Activated T-helper 1 cell treated with anti-CD3 and anti-CD28 coated beads, Interleukin-12 subunit alpha, Interleukin-12 subunit beta, Interleukin-2, Interleukin-4 antibody, amounts not matched to agents 30 ng/mL and 10 ng/mL and 1 ng/mL, durations not matched to agents 14 hours and 24 hours and 36 hours (primary cell): ENCODE data around the gene TFPI. TPM values are rescaled to one million over a fixed set of nuclear protein-coding genes. Genes with fewer than 3 reads are reported as not detected.
"Not testable (repeated sequence)": the region's sequence is repeated elsewhere in the genome, so short reads cannot be mapped to it uniquely, and the experiment has no call there.

Experiments
- DNase-seq: peaks from one replicate; pipeline ENCODE4 v3.0.0; 2021; ENCODE audit warnings: low spot score
- H3K27ac Mint-ChIP-seq: one replicate; pipeline ENCODE4 v1.8.0; 2021; ENCODE audit warnings: mild to moderate bottlenecking, mixed read lengths
- H3K27me3 Mint-ChIP-seq: one replicate; pipeline ENCODE4 v1.8.0; 2022; ENCODE audit warnings: mild to moderate bottlenecking, moderate library complexity, mixed read lengths; ENCODE audit not compliant: insufficient read depth
- H3K36me3 Mint-ChIP-seq: one replicate; pipeline ENCODE4 v1.8.0; 2021; ENCODE audit warnings: low read depth, mixed read lengths
- H3K4me1 Mint-ChIP-seq: one replicate; pipeline ENCODE4 v1.8.0; 2021; ENCODE audit warnings: low read depth, mixed read lengths
- H3K4me3 Mint-ChIP-seq: one replicate; pipeline ENCODE4 v1.8.0; 2021; ENCODE audit warnings: mild to moderate bottlenecking, moderate library complexity, mixed read lengths
- H3K9me3 Mint-ChIP-seq: one replicate; pipeline ENCODE4 v1.8.0; 2021; ENCODE audit warnings: mixed read lengths
- intact Hi-C: fragments of 100-400 bp; cut with micrococcal nuclease; formaldehyde crosslinking; loops from one replicate; pipeline ENCODE4 v1.15.1; 2024
- total RNA-seq: library from RNA; stranded (reverse); gene quantifications from 2 replicates; pipeline ENCODE4 v1.2.3, GENCODE V29; 2022

TFPI gene
- total RNA-seq, 1 donor from 2014 or later: 0.60 TPM

DNA sequence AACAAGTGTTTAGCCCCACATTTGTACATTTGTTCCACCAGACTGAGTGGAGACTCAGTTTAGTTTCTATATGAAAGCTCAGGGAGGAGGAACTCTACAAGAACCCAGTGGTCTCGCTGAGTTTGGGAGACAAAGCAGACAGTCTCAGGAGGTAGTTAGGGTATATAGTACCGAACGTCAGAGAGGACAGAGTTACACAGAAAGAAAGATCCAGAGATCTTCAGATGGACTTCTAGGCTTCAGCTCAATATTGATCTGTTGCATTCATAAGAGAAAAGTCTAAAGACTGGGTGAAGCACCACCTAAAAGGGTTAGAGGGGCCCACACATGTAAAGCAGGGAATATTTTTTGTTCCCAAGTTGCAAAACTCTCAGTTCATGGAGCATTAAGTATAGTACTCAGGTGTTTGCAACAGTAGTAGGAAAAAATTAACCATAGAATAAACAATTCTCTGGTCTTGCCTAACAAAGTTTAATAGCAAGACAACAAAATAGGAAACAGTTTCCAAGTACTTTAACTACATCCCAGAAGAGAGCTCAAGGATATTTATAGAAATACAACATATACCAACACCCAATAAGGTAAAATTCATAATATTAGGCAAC lies 4.2 kb downstream of the TFPI start:
- intact Hi-C loops: no loop called here
- Mint-ChIP-seq H3K4me1 (peaks cover 13% of the 10 kb centered on the region), H3K36me3 (no peaks in the 10 kb centered on the region), H3K4me3 (no peak overlapping the region), H3K27me3 (peaks cover 17% of the 10 kb centered on the region), H3K9me3 (no peaks in the 10 kb centered on the region), H3K27ac (no peak overlapping the region)
- DNase-seq: no peak

DNA sequence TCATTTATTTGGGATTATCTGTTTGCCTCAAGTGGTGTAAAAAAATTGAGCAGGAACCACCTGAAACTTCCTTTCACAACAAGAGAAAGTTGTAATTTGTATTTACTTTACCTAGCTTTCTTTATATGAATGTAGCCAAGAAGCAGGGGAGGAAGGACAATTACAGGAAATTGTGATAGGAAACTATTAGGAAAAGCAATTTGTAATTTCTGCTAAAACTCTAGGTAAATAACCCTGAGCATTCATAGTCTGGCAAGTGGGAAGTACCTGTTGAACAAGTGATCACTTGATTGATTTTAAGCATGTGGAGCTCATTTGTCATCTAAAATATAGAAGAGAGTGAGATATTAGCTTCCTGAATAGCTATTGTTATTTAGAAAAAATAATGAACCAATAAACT lies 5.0 kb downstream of the TFPI start:
- H3K27me3 Mint-ChIP-seq: peaks cover 14% of the 10 kb centered on the region
- no peak overlapping the region for H3K27ac Mint-ChIP-seq
- no peak for DNase-seq
- H3K4me1 Mint-ChIP-seq: peaks cover 10% of the 10 kb centered on the region
- no peaks in the 10 kb centered on the region for H3K9me3 Mint-ChIP-seq
- no peak overlapping the region for H3K4me3 Mint-ChIP-seq
- no peaks in the 10 kb centered on the region for H3K36me3 Mint-ChIP-seq
- intact Hi-C loops: no loop called here

DNA sequence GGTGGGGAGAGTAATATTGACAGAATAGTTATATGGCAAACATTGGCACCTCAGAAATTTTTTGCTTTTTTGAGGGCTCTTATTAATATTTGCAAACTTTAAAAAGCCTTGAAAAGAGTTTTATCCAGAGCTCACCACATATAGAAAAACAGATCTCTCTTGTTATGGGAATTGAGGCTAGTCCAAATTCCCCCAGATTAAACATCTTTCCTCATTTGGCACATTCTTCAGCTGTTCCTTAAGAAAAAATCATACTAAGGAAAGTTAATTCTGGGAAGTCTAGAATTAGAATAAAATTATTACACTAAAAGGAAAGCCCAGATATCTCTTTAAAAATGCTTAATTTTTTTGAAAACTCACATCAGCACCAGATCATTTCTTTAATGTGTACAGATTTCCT lies 5.6 kb downstream of the TFPI start:
- Mint-ChIP-seq H3K27ac (no peak overlapping the region), H3K4me3 (no peak overlapping the region), H3K27me3 (peaks cover 10% of the 10 kb centered on the region), H3K36me3 (no peaks in the 10 kb centered on the region), H3K9me3 (no peaks in the 10 kb centered on the region), H3K4me1 (peaks cover 6% of the 10 kb centered on the region)
- intact Hi-C loops: no loop called here
- DNase-seq: no peak

DNA sequence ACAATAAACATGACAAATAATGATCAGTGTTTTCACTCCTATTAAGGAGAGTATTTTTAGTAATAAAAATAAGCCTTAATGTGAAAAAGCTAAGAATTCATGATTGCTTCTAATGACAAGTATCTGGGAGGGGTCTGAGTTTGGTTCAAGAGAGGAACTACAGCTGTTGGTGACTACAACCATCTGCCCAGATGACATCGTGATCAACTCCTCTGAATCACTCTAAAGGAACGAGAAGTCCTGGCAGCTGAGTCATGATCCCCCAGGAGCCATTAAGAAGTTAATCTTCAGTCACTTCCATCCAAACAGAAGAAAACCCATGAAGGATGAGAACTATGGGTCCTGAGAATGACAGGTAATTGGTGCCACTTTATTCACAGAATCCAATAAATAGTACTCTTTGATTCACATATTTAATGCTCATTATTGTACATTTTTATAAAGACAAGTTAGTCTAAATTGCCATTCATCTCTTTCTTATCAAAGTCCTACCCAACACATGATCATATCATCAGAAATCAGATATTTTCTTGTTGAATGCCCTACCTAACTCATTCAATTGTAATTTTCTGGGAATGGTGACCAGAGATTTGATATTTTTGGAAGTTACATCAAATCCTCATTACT lies 6.8 kb downstream of the TFPI start:
- no peaks in the 10 kb centered on the region for H3K36me3 Mint-ChIP-seq
- H3K4me1 Mint-ChIP-seq: no peaks in the 10 kb centered on the region
- no peak overlapping the region for H3K27ac Mint-ChIP-seq
- peaks cover 10% of the 10 kb centered on the region for H3K27me3 Mint-ChIP-seq
- no peak overlapping the region for H3K4me3 Mint-ChIP-seq
- H3K9me3 Mint-ChIP-seq: no peaks in the 10 kb centered on the region
- no peak for DNase-seq
- intact Hi-C loops: no loop called here

DNA sequence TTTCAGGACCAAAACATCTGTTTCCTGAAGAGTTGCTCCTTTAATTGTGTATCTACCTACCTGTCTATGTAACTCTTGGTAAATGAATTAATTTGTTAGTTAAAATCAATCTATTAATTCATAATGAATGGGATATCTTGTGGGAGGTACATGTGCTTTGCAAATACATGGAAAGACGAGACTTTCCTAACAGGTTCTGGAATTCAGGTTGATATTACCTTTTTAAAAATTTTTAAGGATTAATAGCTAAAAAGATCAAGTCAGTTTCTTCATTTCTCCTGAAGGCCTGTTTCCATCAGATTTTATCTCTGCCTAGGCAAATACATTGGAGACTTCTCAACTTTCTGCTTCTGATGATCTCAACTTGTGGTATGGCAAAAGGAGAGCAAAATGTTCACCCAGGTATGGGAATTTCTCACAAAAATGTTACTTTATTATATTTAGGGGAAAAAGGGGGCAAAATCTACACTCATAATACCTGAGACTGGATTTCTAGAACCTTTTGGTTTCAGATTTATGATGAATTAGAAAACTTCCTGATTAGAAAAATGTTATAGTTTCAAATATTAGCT lies 7.4 kb downstream of the TFPI start:
- H3K36me3 Mint-ChIP-seq: no peaks in the 10 kb centered on the region
- peaks cover 10% of the 10 kb centered on the region for H3K27me3 Mint-ChIP-seq
- no peaks in the 10 kb centered on the region for H3K9me3 Mint-ChIP-seq
- H3K4me1 Mint-ChIP-seq: no peaks in the 10 kb centered on the region
- intact Hi-C loops: no loop called here
- no peak for DNase-seq
- no peak overlapping the region for H3K27ac Mint-ChIP-seq
- no peak overlapping the region for H3K4me3 Mint-ChIP-seq

DNA sequence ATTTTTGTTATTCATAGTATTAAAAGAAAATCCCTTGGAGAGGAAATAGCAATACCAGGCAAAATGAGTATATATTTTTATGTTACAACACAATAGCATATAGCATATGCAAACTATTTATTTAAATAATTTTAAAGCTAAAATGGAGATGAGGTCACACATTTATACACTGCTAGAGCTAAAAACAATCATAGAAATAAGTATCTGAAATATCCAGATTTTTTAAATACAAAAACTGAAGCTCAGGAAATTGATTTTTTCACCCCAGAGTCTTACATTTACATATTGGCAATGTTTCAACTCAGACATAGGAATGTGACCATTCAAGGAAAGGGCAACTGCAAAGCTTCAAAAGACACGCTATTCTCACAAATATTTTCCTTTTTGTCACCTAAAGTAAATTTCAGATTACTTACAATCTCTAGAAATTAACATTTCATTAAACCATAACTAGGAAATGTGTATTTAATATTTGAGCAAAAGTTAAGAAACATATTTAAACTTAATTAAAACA lies 8.9 kb downstream of the TFPI start:
- DNase-seq: no peak
- peaks cover 10% of the 10 kb centered on the region for H3K27me3 Mint-ChIP-seq
- no peaks in the 10 kb centered on the region for H3K9me3 Mint-ChIP-seq
- H3K4me3 Mint-ChIP-seq: no peak overlapping the region
- no peak overlapping the region for H3K27ac Mint-ChIP-seq
- intact Hi-C loops: no loop called here
- H3K4me1 Mint-ChIP-seq: no peaks in the 10 kb centered on the region
- H3K36me3 Mint-ChIP-seq: no peaks in the 10 kb centered on the region

DNA sequence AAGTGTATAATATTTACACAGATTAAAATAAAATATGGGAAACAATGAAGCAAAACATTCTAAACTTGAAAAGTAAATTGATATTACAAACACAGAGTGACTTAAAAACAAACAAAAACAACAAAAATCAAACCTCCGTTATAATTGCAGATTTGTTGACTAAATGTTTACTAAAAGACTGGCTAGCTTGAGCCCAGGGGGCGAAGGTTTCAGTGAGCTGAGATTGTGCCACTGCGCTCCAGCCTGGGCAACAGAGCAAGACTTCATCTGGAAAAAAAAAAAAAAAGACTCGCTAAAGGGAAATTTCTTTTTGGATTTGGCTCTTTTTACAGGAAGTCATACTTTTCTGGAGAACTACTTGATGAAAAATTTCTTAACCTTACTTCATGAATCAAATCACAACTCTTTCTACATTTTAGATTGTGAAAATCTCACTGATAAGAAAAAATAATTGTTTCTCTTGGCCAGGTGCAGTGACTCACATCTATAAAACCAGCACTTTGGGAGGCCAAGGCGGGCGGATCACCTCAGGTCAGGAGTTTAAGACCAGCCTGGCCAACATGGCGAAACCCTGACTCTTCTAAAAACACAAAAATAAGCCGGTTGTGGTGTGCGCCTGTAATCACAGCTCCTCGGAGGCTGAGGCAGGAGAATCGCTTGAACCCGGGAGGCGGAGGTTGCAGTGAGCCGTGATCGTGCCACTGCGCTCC lies 9.7 kb downstream of the TFPI start:
- H3K9me3 Mint-ChIP-seq: no peaks in the 10 kb centered on the region
- intact Hi-C loops: no loop called here
- no peaks in the 10 kb centered on the region for H3K36me3 Mint-ChIP-seq
- peaks cover 6% of the 10 kb centered on the region for H3K27me3 Mint-ChIP-seq
- no peak for DNase-seq
- no peaks in the 10 kb centered on the region for H3K4me1 Mint-ChIP-seq
- H3K4me3 Mint-ChIP-seq: no peak overlapping the region
- no peak overlapping the region for H3K27ac Mint-ChIP-seq

DNA sequence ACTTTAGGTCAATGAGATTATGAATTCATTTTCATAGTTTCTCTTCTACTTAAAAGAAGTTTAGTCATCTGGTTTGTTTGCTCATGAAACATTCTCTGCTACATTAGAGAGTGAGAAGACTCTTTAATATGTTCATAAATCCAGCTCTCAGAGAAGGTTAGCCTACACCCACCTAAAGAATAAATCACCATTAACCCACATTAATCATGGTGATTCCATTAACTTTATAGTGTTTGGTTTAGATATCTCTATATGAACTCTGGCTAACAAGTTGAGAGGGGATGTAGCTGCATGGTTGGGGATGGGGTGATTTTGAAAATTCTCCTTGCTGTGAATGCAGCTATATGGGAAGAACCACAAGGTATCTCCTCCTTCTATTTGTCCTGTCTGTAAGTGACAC lies 10.7 kb downstream of the TFPI start:
- no peak overlapping the region for H3K27ac Mint-ChIP-seq
- no peak for DNase-seq
- H3K9me3 Mint-ChIP-seq: no peaks in the 10 kb centered on the region
- no peak overlapping the region for H3K4me3 Mint-ChIP-seq
- no peaks in the 10 kb centered on the region for H3K36me3 Mint-ChIP-seq
- intact Hi-C loops: no loop called here
- no peaks in the 10 kb centered on the region for H3K4me1 Mint-ChIP-seq
- peaks cover 6% of the 10 kb centered on the region for H3K27me3 Mint-ChIP-seq

DNA sequence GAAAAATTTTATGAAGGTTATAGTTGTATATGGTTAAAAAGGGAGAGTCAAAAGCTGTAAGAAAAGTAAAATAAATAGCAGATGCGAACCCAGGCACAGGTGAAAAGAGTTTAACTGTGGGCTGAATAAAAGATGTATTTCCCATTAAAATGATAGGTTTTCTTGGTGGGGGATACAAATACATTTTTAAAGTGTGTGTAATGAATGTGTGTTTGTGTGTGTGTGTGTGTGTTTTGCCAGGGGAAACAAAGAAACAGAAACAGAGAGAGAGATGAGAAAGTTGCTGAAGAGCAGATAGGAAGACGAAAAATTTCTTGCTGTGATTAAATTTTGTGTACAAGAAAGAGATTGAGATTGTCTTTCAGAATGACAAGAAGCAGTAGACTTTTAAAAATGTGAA lies 12.1 kb downstream of the TFPI start:
- H3K36me3 Mint-ChIP-seq: no peaks in the 10 kb centered on the region
- no peak overlapping the region for H3K4me3 Mint-ChIP-seq
- no peak for DNase-seq
- peaks cover 6% of the 10 kb centered on the region for H3K27me3 Mint-ChIP-seq
- no peak overlapping the region for H3K27ac Mint-ChIP-seq
- intact Hi-C loops: no loop called here
- no peaks in the 10 kb centered on the region for H3K4me1 Mint-ChIP-seq
- no peaks in the 10 kb centered on the region for H3K9me3 Mint-ChIP-seq

DNA sequence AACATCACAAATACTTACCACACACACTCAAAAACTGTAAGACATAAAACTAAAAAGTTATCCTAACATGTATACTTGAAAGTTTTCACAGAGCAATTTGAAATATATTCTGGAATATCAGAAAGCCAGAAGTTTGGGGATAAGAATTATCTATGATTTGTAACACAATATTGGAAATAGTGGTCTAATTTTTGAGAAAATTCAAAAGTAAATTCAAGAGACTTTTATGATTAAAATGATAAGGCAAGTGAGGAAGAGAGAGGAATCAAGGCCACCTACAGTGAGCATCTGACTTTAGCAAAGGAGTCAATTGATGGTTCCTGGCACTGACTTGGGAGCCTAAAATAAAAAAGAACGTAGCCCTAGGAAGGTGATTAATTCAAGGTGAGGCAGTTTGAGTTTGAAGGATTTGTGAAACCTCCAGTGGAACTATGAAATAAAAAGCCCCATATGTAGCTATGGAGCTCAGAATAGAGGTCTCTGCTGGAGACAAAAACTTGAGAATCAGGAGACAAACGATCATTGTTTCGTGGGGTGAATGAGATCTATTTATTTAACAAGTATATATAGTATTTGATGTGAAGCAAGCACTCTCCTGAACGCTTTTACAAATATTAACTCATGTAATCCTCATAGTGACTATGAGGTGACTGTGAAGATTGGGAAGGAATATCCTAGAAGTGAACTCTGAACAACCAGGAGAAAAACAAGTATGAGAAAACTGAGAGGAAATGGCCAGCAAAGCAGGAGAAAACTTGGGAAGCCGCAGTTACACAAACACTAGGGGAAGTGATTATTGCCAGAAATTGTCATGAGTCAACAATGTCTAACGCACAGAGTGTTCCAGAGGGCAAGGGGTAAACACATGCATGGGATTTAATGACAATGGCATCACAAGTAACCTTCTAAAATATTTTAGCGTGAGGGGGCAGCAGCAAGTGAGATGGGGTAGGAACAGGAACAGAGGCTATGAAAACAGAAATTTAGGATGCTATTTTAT lies 12.8 kb downstream of the TFPI start:
- no peak for DNase-seq
- Mint-ChIP-seq H3K36me3 (no peaks in the 10 kb centered on the region), H3K27ac (no peak overlapping the region), H3K9me3 (no peaks in the 10 kb centered on the region), H3K27me3 (peaks cover 4% of the 10 kb centered on the region), H3K4me1 (no peaks in the 10 kb centered on the region), H3K4me3 (no peak overlapping the region)
- intact Hi-C loops: no loop called here

DNA sequence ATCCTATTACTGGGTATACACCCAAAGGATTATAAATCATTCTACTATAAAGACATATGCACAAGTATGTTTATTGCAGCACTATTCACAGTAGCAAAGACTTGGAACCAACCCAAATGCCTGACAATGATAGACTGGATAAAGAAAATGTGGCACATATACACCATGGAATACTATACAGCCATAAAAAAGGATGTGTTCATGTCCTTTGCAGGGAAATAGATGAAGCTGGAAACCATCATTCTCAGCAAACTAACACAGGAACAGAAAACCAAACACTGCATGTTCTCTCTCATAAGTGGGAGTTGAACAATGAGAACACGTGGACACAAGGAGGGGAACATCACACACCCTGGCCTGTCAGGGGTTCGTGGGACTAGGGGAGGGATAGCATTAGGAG lies 16.0 kb downstream of the TFPI start:
- H3K27ac Mint-ChIP-seq, DNase-seq, H3K36me3 Mint-ChIP-seq, H3K4me3 Mint-ChIP-seq, H3K4me1 Mint-ChIP-seq, H3K9me3 Mint-ChIP-seq, intact Hi-C loops, H3K27me3 Mint-ChIP-seq: not testable (repeated sequence)

DNA sequence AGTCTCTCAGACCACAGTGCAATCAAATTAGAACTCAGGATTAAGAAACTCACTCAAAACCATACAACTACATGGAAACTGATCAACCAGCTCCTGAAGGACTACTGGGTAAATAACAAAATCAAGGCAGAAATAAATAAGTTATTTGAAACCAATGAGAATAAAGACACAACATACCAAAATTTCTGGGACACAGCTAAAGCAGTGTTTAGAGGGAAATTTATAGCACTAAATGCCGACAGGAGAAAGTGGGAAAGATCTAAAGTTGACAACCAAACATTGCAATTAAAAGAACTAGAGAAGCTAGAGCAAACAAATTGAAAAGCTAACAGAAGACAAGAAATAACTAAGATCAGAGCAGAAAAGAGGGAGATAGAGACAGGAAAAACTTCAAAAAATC lies 18.9 kb downstream of the TFPI start:
- H3K27me3 Mint-ChIP-seq, H3K27ac Mint-ChIP-seq, DNase-seq, H3K4me1 Mint-ChIP-seq, H3K36me3 Mint-ChIP-seq, H3K4me3 Mint-ChIP-seq, intact Hi-C loops, H3K9me3 Mint-ChIP-seq: not testable (repeated sequence)
